ENCODE results near the gene TTC9B.

Gene TTC9B

DNA sequence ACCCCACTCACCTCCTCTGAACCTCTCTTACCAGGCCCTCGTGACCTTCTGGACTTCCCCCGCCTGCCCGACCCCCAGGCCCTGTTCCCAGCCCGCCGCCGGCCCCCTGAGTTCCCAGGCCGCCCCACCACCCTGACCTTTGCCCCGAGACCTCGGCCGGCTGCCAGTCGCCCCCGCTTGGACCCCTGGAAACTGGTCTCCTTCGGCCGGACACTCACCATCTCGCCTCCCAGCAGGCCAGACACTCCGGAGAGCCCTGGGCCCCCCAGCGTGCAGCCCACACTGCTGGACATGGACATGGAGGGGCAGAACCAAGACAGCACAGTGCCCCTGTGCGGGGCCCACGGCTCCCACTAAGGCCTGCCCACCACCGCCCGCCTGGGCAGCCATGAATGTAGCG is 3.2 kb downstream of the TTC9B start:
- no peak for DNase-seq
- H3K27me3 ChIP-seq (replicated peaks; ENCODE audit: insufficient read depth, low read length), result no peaks in the 10 kb centered on the region
- H3F3A ChIP-seq (ENCODE audit: insufficient read depth, low read length), result no peaks in the 10 kb centered on the region
- H2AFZ ChIP-seq (ENCODE audit: low read length), result no peak overlapping the region
- H3K9ac ChIP-seq (ENCODE audit: low read length), result no peak overlapping the region
- TF ChIP-seq, protein P1, sequence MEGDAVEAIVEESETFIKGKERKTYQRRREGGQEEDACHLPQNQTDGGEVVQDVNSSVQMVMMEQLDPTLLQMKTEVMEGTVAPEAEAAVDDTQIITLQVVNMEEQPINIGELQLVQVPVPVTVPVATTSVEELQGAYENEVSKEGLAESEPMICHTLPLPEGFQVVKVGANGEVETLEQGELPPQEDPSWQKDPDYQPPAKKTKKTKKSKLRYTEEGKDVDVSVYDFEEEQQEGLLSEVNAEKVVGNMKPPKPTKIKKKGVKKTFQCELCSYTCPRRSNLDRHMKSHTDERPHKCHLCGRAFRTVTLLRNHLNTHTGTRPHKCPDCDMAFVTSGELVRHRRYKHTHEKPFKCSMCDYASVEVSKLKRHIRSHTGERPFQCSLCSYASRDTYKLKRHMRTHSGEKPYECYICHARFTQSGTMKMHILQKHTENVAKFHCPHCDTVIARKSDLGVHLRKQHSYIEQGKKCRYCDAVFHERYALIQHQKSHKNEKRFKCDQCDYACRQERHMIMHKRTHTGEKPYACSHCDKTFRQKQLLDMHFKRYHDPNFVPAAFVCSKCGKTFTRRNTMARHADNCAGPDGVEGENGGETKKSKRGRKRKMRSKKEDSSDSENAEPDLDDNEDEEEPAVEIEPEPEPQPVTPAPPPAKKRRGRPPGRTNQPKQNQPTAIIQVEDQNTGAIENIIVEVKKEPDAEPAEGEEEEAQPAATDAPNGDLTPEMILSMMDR (IDR thresholded peaks at IDR 0.05; ENCODE audit: low read length), result no peak
- TF ChIP-seq EZH2 (optimal IDR thresholded peaks at IDR 0.05; ENCODE audit: low read depth, low read length) (no peak), EZH2phosphoT487 (IDR thresholded peaks at IDR 0.05; ENCODE audit: low read length) (no peak)
- H3K27ac ChIP-seq (ENCODE audit: low read length), result no peak overlapping the region
- no peaks in the 10 kb centered on the region for H3K4me1 ChIP-seq (ENCODE audit: low read length)
- no peaks in the 10 kb centered on the region for H3K9me3 ChIP-seq (replicated peaks; ENCODE audit: insufficient read depth, low read length)
- H3K4me2 ChIP-seq (ENCODE audit: low read depth, low read length), result no peak overlapping the region
- no peaks in the 10 kb centered on the region for H3K79me2 ChIP-seq (ENCODE audit: low read length)
- no peaks in the 10 kb centered on the region for H3K9me2 ChIP-seq (replicated peaks; ENCODE audit: insufficient read depth, low read length)
- H3K36me3 ChIP-seq (replicated peaks; ENCODE audit: insufficient read depth, low read length), result no peaks in the 10 kb centered on the region
- no peak overlapping the region for H3K4me3 ChIP-seq (ENCODE audit: low read length)
- H4K20me1 ChIP-seq (ENCODE audit: insufficient read depth, low read length), result no peaks in the 10 kb centered on the region

DNA sequence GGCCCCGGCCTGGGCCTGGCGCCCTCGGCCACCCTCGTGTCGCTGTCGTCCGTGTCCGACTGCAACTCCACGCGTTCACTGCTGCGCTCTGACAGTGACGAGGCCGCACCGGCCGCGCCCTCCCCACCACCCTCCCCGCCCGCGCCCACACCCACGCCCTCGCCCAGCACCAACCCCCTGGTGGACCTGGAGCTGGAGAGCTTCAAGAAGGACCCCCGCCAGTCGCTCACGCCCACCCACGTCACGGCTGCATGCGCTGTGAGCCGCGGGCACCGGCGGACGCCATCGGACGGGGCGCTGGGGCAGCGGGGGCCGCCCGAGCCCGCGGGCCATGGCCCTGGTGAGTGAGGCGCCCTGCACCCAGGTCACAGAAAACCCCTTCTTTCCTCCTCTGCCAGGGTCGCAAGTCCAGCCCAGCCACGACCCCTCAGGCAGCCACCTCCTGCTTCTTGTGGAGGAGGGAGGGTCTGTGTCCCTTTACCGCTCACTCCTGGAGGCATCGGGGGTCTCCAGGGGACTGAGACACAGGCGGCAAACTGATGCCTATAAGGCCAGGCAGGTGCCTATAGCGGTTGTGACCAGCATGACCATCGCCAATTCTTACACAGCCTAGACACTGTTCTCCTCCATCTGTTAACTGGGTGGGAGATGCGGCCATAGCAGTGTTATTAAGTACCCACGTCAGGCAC is 4.2 kb downstream of the TTC9B start:
- Histone ChIP-seq H3K79me2 (ENCODE audit: low read length) (no peaks in the 10 kb centered on the region), H2AFZ (ENCODE audit: low read length) (no peak overlapping the region), H3K4me1 (ENCODE audit: low read length) (no peaks in the 10 kb centered on the region), H3K9me2 (replicated peaks; ENCODE audit: insufficient read depth, low read length) (no peaks in the 10 kb centered on the region), H4K20me1 (ENCODE audit: insufficient read depth, low read length) (no peaks in the 10 kb centered on the region), H3K9ac (ENCODE audit: low read length) (no peak overlapping the region), H3K36me3 (replicated peaks; ENCODE audit: insufficient read depth, low read length) (no peaks in the 10 kb centered on the region), H3K27me3 (replicated peaks; ENCODE audit: insufficient read depth, low read length) (no peaks in the 10 kb centered on the region), H3F3A (ENCODE audit: insufficient read depth, low read length) (no peaks in the 10 kb centered on the region), H3K9me3 (replicated peaks; ENCODE audit: insufficient read depth, low read length) (no peaks in the 10 kb centered on the region), H3K27ac (ENCODE audit: low read length) (no peak overlapping the region), H3K4me2 (ENCODE audit: low read depth, low read length) (no peak overlapping the region), H3K4me3 (ENCODE audit: low read length) (no peak overlapping the region)
- TF ChIP-seq EZH2phosphoT487 (IDR thresholded peaks at IDR 0.05; ENCODE audit: low read length) (no peak), EZH2 (optimal IDR thresholded peaks at IDR 0.05; ENCODE audit: low read depth, low read length) (no peak)
- TF ChIP-seq, protein P1 (IDR thresholded peaks at IDR 0.05; ENCODE audit: low read length), result no peak
- no peak for DNase-seq

DNA sequence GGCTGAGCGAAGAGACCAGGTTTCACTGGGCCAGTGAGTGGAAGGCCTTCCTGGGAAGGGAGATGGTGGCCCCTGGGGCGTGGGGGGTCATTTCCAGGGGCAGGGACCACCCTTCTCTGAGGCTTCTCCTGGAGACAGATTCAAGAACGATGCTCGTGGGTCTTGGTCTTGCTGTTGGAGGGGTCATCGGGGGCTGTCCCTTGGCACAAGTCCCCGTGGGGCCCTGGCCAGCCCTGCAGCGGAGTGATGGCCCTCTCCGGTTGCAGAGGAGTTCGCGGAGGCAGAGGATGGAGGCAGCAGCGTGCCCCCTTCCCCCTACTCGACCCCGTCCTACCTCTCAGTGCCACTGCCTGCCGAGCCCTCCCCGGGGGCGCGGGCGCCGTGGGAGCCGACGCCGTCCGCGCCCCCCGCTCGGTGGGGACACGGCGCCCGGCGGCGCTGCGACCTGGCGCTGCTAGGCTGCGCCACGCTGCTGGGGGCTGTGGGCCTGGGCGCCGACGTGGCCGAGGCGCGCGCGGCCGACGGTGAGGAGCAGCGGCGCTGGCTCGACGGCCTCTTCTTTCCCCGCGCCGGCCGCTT is 4.8 kb downstream of the TTC9B start:
- no peaks in the 10 kb centered on the region for H3K9me3 ChIP-seq (replicated peaks; ENCODE audit: insufficient read depth, low read length)
- no peaks in the 10 kb centered on the region for H3K36me3 ChIP-seq (replicated peaks; ENCODE audit: insufficient read depth, low read length)
- H3K4me1 ChIP-seq (ENCODE audit: low read length), result no peaks in the 10 kb centered on the region

More for the DNA sequence above, 4.8 kb downstream of the TTC9B start:
- H3K4me2 ChIP-seq (ENCODE audit: low read depth, low read length), result no peak overlapping the region
- H3K9ac ChIP-seq (ENCODE audit: low read length), result no peak overlapping the region
- H3K27me3 ChIP-seq (replicated peaks; ENCODE audit: insufficient read depth, low read length), result no peaks in the 10 kb centered on the region
- H4K20me1 ChIP-seq (ENCODE audit: insufficient read depth, low read length), result no peaks in the 10 kb centered on the region
- H3K27ac ChIP-seq (ENCODE audit: low read length), result no peak overlapping the region
- no peaks in the 10 kb centered on the region for H3K9me2 ChIP-seq (replicated peaks; ENCODE audit: insufficient read depth, low read length)
- no peaks in the 10 kb centered on the region for H3K79me2 ChIP-seq (ENCODE audit: low read length)
- DNase-seq, result no peak
- no peaks in the 10 kb centered on the region for H3F3A ChIP-seq (ENCODE audit: insufficient read depth, low read length)
- TF ChIP-seq, protein P1 (IDR thresholded peaks at IDR 0.05; ENCODE audit: low read length), result no peak
- TF ChIP-seq EZH2phosphoT487 (IDR thresholded peaks at IDR 0.05; ENCODE audit: low read length), result no peak
- no peak for TF ChIP-seq EZH2 (optimal IDR thresholded peaks at IDR 0.05; ENCODE audit: low read depth, low read length)
- no peak overlapping the region for H3K4me3 ChIP-seq (ENCODE audit: low read length)
- no peak overlapping the region for H2AFZ ChIP-seq (ENCODE audit: low read length)

Data from MM.1S (cell line).